Measurements from ENCODE around the gene TRAF3IP1.
"Not testable (repeated sequence)": the region's sequence is repeated elsewhere in the genome, so short reads cannot be mapped to it uniquely, and the experiment has no call there.

TRAF3IP1 gene

GRCh38 chr2:238338710-238339394, 18.5 kb downstream of the TRAF3IP1 start:
- DNase-seq = peak in 3 of 58 donors; percentile 9 to 41 (median 17)

- no peak for DNase-seq
Measured at GRCh38 chr2:238339395-238339780, 19.1 kb downstream of the TRAF3IP1 start.

- DNase-seq = peak in 1 of 58 donors; percentile 13
Measured at GRCh38 chr2:238339814-238340213, 19.5 kb downstream of the TRAF3IP1 start.

GRCh38 chr2:238341536-238341935, 21.2 kb downstream of the TRAF3IP1 start:
- DNase-seq = no peak

GRCh38 chr2:238344035-238344434, 23.7 kb downstream of the TRAF3IP1 start:
- DNase-seq = no peak

- DNase-seq = no peak
Measured at GRCh38 chr2:238344517-238344916, 24.2 kb downstream of the TRAF3IP1 start.

- DNase-seq = no peak
Measured at GRCh38 chr2:238345297-238345968, 25.1 kb downstream of the TRAF3IP1 start.

GRCh38 chr2:238346544-238346943, 26.2 kb downstream of the TRAF3IP1 start:
- DNase-seq = no peak

GRCh38 chr2:238350150-238350897, 30.0 kb downstream of the TRAF3IP1 start:
- no peak for DNase-seq

- no peak for DNase-seq
Measured at GRCh38 chr2:238351315-238351714, 31.0 kb downstream of the TRAF3IP1 start.

GRCh38 chr2:238352361-238352760, 32.0 kb downstream of the TRAF3IP1 start:
- DNase-seq = no peak

- DNase-seq = peak in 3 of 58 donors; percentile 10 to 42 (median 28)
Measured at GRCh38 chr2:238358769-238359168, 38.5 kb downstream of the TRAF3IP1 start.

- no peak for DNase-seq
Measured at GRCh38 chr2:238359403-238359802, 39.1 kb downstream of the TRAF3IP1 start.

- no peak for DNase-seq
Measured at GRCh38 chr2:238361877-238362276, 41.6 kb downstream of the TRAF3IP1 start.

GRCh38 chr2:238362626-238363025, 42.3 kb downstream of the TRAF3IP1 start:
- DNase-seq = peak in 2 of 58 donors; percentile 18 to 25

GRCh38 chr2:238369591-238370040, 49.3 kb downstream of the TRAF3IP1 start:
- DNase-seq = peak in 2 of 58 donors; percentile 6 to 14

- DNase-seq = no peak
Measured at GRCh38 chr2:238370094-238370822, 49.9 kb downstream of the TRAF3IP1 start.

- peak in 19 of 58 donors; percentile 5 to 63 (median 20) for DNase-seq
Measured at GRCh38 chr2:238370823-238371372, 50.6 kb downstream of the TRAF3IP1 start.

GRCh38 chr2:238372277-238372676, 52.0 kb downstream of the TRAF3IP1 start:
- not testable (repeated sequence) for DNase-seq

GRCh38 chr2:238376884-238377391, 56.6 kb downstream of the TRAF3IP1 start:
- no peak for DNase-seq

Measured in anterior cingulate cortex (tissue), 58 donors.